ENCODE results near the gene SYCE3. TPM values are rescaled to one million over a fixed set of nuclear protein-coding genes. Genes with fewer than 3 reads are reported as not detected.

The SYCE3 gene
- total RNA-seq, 2 experiments from 2014 or later: 3.8 TPM

DNA sequence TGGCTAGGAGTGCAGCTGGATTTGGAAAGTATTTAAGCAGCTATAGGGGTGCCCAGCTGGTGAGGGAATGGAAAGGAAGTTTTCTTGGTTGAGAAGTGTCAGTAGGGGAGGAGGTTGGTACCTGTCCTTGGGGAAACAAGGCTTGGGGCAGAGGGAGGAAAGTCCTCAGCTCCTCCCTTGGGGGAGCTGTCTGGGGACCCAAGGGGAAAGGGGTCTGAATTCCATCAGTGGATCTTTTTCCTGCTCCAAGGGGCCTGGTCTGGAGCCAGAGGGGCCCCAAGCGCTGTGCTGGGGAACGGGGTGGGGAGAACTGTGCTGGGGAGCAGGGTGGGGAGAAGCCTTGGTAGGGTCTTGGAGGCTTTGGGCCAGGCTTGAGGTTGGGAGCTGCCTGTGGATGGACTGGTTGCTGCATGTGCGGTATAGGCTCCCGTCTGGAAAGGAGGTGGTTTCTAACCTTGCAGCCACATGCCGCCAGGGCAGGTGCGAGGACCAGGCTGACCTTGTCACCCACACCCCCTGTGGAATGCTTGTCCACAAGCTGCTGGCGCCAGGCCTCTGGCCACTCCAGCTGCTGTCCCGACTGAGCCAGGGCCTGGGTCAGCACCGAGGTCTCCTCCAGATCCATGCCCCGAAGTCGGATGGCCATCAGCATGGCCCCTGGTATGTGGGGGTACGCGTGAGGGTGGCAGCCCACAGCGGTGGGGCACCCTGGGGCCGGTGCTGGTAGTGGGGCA lies 33.9 kb downstream of the SYCE3 start:
- Mint-ChIP-seq H3K9me3 (ENCODE audit: low read depth) (no peaks in the 10 kb centered on the region), H3K36me3 (ENCODE audit: low read depth) (peaks cover 15% of the 10 kb centered on the region), H3K4me3 (peak overlapping the region; percentile 77), H3K4me1 (peaks cover 43% of the 10 kb centered on the region), H3K27me3 (no peaks in the 10 kb centered on the region), H3K27ac (no peak overlapping the region)
- ChIA-PET CTCF (interaction anchor here (0.6 to 5.2 kb wide), 7 partner anchors 11 to 99 kb away, joined by 3 to 43 read pairs (median 5); partner anchors contain the start of genes ARSA, KLHDC7B and SYCE3), POLR2A (interaction anchor here (0.6 to 1.7 kb wide), 6 partner anchors 11 to 155 kb away, joined by 3 to 7 read pairs (median 4); partner anchors contain the start of genes LMF2 and NCAPH2)
- DNase-seq (no peak), ATAC-seq (no peak)
- intact Hi-C loops (cut with DNase I, micrococcal nuclease): loop anchor here in 1 of 2 experiments (5.0 kb wide), 3 partner anchors 187 to 677 kb away; partner anchors contain the start of genes PIM3, PPP6R2 and ZBED4

GRCh38 chr22:50527921-50528681 lies 34.6 kb downstream of the SYCE3 start:
- ATAC-seq (no peak), DNase-seq (peak; percentile 18)
- Mint-ChIP-seq H3K27ac (peak overlapping the region; percentile 87), H3K27me3 (no peaks in the 10 kb centered on the region), H3K9me3 (ENCODE audit: low read depth) (no peaks in the 10 kb centered on the region), H3K4me1 (peaks cover 41% of the 10 kb centered on the region), H3K36me3 (ENCODE audit: low read depth) (peaks cover 21% of the 10 kb centered on the region), H3K4me3 (peak overlapping the region; percentile 77)
- POLR2A ChIA-PET: interaction anchor here (0.6 to 1.7 kb wide), 6 partner anchors 11 to 156 kb away, joined by 3 to 7 read pairs (median 4); partner anchors contain the start of genes LMF2 and NCAPH2
- intact Hi-C loops (cut with DNase I, micrococcal nuclease): loop anchor here (2.0 to 5.0 kb wide), 4 partner anchors 55 to 676 kb away; partner anchors contain the start of genes CHKB (in 1 of the 2), PIM3 (in 1 of the 2), PPP6R2 (in 1 of the 2) and ZBED4 (in 1 of the 2)
- CTCF ChIA-PET: interaction anchor here (0.6 to 5.2 kb wide), 8 partner anchors 12 to 552 kb away, joined by 3 to 43 read pairs (median 4); partner anchors contain the start of genes LMF2, NCAPH2 and SYCE3

- ChIA-PET CTCF (interaction anchor here (0.6 to 5.2 kb wide), 9 partner anchors 8 to 551 kb away, joined by 3 to 43 read pairs (median 4); partner anchors contain the start of genes LMF2, NCAPH2 and SYCE3), POLR2A (interaction anchor here (1.0 to 1.7 kb wide), 2 partner anchors 12 to 94 kb away, joined by 3 to 5 read pairs; no protein-coding TSS in a partner anchor)
- Mint-ChIP-seq H3K27me3 (no peaks in the 10 kb centered on the region), H3K4me3 (peak overlapping the region; percentile 77), H3K9me3 (ENCODE audit: low read depth) (no peaks in the 10 kb centered on the region), H3K36me3 (ENCODE audit: low read depth) (peaks cover 23% of the 10 kb centered on the region), H3K27ac (peak overlapping the region; percentile 87), H3K4me1 (peaks cover 34% of the 10 kb centered on the region)
- DNase-seq (peak; percentile 71), ATAC-seq (peak; percentile 9)
- intact Hi-C loops (cut with DNase I, micrococcal nuclease): loop anchor here (1.0 to 5.0 kb wide), 7 partner anchors 35 to 675 kb away; partner anchors contain the start of genes CHKB (in 1 of the 2), PIM3 (in 1 of the 2), PPP6R2 (in 1 of the 2) and SYCE3 (in 1 of the 2)
These were observed 35.6 kb downstream of the SYCE3 start for GRCh38 chr22:50526834-50527801.

DNA sequence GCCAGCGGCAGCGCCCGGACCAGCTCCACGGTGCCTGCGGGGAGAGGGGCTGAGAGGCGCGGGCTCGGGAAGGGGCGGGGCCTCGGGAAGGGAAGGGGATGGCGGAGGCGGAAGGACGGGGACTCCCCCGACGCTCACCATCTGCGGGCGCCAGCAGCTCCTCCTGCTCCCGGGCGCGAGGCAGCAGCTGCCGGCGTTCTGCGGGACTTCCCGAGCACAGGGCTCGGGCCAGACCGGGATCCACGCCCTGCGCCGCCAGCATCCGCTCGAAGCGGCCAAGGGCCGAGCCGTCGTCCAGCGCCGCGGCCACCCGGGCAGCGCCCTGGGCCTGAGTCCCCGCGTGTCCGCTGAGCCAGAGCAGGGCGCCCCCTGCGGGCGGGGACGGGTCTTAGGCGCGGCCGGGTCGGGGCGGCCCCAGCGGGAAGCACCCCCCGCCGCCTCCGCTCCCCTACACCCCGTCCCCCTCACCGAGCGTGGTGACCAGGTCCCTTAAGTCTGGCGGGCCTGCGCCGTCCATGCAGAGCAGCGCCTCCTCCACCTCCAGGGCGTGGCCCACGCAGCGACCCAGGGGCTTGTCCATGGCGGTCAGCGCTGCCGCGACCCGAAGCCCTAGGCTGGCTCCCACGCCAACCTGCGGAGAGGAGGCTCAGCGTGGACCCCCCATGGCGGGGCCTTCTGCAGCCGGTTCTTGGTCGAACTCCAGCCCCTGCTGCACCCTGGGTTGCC lies 36.4 kb downstream of the SYCE3 start:
- peak; percentile 95 for DNase-seq
- no peaks in the 10 kb centered on the region for H3K27me3 Mint-ChIP-seq
- H3K36me3 Mint-ChIP-seq (ENCODE audit: low read depth): peaks cover 23% of the 10 kb centered on the region
- POLR2A ChIA-PET: interaction anchor here (0.6 to 3.1 kb wide), 16 partner anchors 9 to 166 kb away, joined by 3 to 65 read pairs (median 6); partner anchors contain the start of genes CHKB, KLHDC7B, LMF2 and NCAPH2
- ATAC-seq: peak; percentile 57
- H3K4me3 Mint-ChIP-seq: peak overlapping the region; percentile 77
- H3K27ac Mint-ChIP-seq: peak overlapping the region; percentile 87
- no peaks in the 10 kb centered on the region for H3K9me3 Mint-ChIP-seq (ENCODE audit: low read depth)
- intact Hi-C loops (cut with DNase I, micrococcal nuclease): loop anchor here (1.0 to 5.0 kb wide), 7 partner anchors 36 to 674 kb away; partner anchors contain the start of genes CHKB (in 1 of the 2), PIM3 (in 1 of the 2), PPP6R2 (in 1 of the 2) and SYCE3 (in 1 of the 2)
- CTCF ChIA-PET: interaction anchor here (0.9 to 5.2 kb wide), 27 partner anchors 9 to 284 kb away, joined by 3 to 76 read pairs (median 6); partner anchors contain the start of genes CHKB, KLHDC7B, LMF2 and NCAPH2
- H3K4me1 Mint-ChIP-seq: peaks cover 34% of the 10 kb centered on the region

DNA sequence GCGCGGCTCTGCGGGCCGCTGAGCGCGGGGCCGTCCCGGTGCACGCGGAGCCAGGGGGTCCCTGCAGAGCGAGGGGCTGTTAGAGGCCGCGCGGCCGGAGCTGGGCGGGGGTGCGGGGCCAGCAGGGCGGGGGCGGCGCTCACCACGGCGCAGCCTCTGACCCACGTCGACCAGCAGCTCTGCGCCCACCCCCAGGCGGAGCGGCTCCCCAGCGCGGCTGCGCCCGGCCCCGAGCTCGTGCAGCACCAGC lies 36.9 kb downstream of the SYCE3 start:
- intact Hi-C loops (cut with DNase I, micrococcal nuclease): loop anchor here (1.0 to 5.0 kb wide), 12 partner anchors 17 to 673 kb away; partner anchors contain the start of genes CHKB (in 2 of the 2), NCAPH2 (in 2 of the 2), PIM3 (in 1 of the 2) and PPP6R2 (in 1 of the 2)
- H3K36me3 Mint-ChIP-seq (ENCODE audit: low read depth): peaks cover 23% of the 10 kb centered on the region
- H3K4me3 Mint-ChIP-seq: peak overlapping the region; percentile 77
- H3K27ac Mint-ChIP-seq: no peak overlapping the region
- H3K4me1 Mint-ChIP-seq: peaks cover 34% of the 10 kb centered on the region
- POLR2A ChIA-PET: interaction anchor here (0.6 to 3.1 kb wide), 17 partner anchors 8 to 165 kb away, joined by 3 to 65 read pairs (median 7); partner anchors contain the start of genes CHKB, KLHDC7B, LMF2 and NCAPH2
- ATAC-seq (no peak), DNase-seq (no peak)
- CTCF ChIA-PET: interaction anchor here (0.6 to 5.2 kb wide), 29 partner anchors 10 to 283 kb away, joined by 3 to 76 read pairs (median 6); partner anchors contain the start of genes CHKB, KLHDC7B, LMF2 and NCAPH2
- no peaks in the 10 kb centered on the region for H3K9me3 Mint-ChIP-seq (ENCODE audit: low read depth)
- H3K27me3 Mint-ChIP-seq: no peaks in the 10 kb centered on the region

- Mint-ChIP-seq H3K27ac (peak within 1 kb of the TSS; percentile 87), H3K4me3 (peak within 1 kb of the TSS; percentile 77), H3K9me3 (ENCODE audit: low read depth) (no peaks in the 10 kb centered on the region), H3K4me1 (peaks cover 34% of the 10 kb centered on the region), H3K27me3 (no peaks in the 10 kb centered on the region), H3K36me3 (ENCODE audit: low read depth) (peaks cover 23% of the 10 kb centered on the region)
- intact Hi-C loops (cut with DNase I, micrococcal nuclease): loop anchor here (1.0 to 5.0 kb wide), 9 partner anchors 17 to 673 kb away; partner anchors contain the start of genes NCAPH2 (in 2 of the 2), CHKB (in 1 of the 2), PIM3 (in 1 of the 2) and PPP6R2 (in 1 of the 2)
- DNase-seq: peak; percentile 99
- CTCF ChIA-PET: interaction anchor here (0.6 to 5.2 kb wide), 29 partner anchors 10 to 283 kb away, joined by 3 to 76 read pairs (median 6); partner anchors contain the start of genes CHKB, KLHDC7B, LMF2 and NCAPH2
- POLR2A ChIA-PET: interaction anchor here (0.6 to 3.1 kb wide), 18 partner anchors 8 to 165 kb away, joined by 3 to 65 read pairs (median 6); partner anchors contain the start of genes CHKB, KLHDC7B, LMF2 and NCAPH2
- peak; percentile 56 for ATAC-seq
These were observed 37.4 kb downstream of the SYCE3 start, which contains the start of gene SCO2 for GRCh38 chr22:50525104-50525857. SCO2 (minus strand) TSS chr22:50525598; CDS start chr22:50524411, 1,187 bp downstream.

DNA sequence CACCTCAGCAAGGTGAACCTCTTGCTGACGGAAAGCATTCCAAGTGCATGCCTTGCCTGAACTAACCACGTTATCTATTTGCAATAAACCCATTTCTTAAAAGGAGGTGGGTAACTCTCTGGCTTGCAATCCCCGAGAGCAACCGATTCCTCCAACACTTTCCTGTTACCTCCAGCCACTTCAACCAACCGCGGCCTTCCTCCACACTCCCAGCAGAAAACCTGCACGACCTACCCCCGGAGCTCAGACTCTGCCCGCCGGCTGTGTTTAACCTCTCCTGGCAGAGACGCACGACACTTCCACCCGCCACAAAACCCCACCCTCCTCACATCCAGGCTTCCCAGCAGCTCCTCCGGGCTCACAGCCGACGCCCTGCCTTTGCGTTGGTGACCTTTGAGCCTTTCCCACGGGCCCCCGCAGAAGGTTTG lies 38.0 kb downstream of the SYCE3 start:
- no peaks in the 10 kb centered on the region for H3K9me3 Mint-ChIP-seq (ENCODE audit: low read depth)
- peaks cover 34% of the 10 kb centered on the region for H3K4me1 Mint-ChIP-seq
- peaks cover 24% of the 10 kb centered on the region for H3K36me3 Mint-ChIP-seq (ENCODE audit: low read depth)
- POLR2A ChIA-PET: interaction anchor here (0.6 to 3.1 kb wide), 10 partner anchors 10 to 96 kb away, joined by 4 to 65 read pairs (median 11); partner anchors contain the start of genes KLHDC7B, LMF2 and NCAPH2
- intact Hi-C loops (cut with DNase I, micrococcal nuclease): loop anchor here (1.0 to 5.0 kb wide), 9 partner anchors 16 to 672 kb away; partner anchors contain the start of genes NCAPH2 (in 2 of the 2), CHKB (in 1 of the 2), PIM3 (in 1 of the 2) and PPP6R2 (in 1 of the 2)
- H3K27ac Mint-ChIP-seq: peak overlapping the region; percentile 60
- CTCF ChIA-PET: interaction anchor here (0.7 to 5.2 kb wide), 15 partner anchors 9 to 282 kb away, joined by 4 to 76 read pairs (median 8); partner anchors contain the start of genes LMF2, NCAPH2 and SYCE3
- peak overlapping the region; percentile 77 for H3K4me3 Mint-ChIP-seq
- no peak for DNase-seq
- H3K27me3 Mint-ChIP-seq: no peaks in the 10 kb centered on the region
- ATAC-seq: no peak

Data from activated CD4-positive, alpha-beta T cell treated with anti-CD3 and anti-CD28 coated beads for 36 hours (primary cell).